Parathyroid adenoma (tissue), 2 donors: ENCODE measurements around the gene RBM42.
"Not testable (repeated sequence)": the region's sequence is repeated elsewhere in the genome, so short reads cannot be mapped to it uniquely, and the experiment has no call there.

Source experiments
- H2AFZ ChIP-seq: fragments of 300-600 bp; sonication (generic); one replicate; pipeline ENCODE4 v1.7.0; 2017; ENCODE audit warnings: antibody characterized with exemption, mild to moderate bottlenecking
- H3K27ac ChIP-seq: fragments of 300-600 bp; sonication (generic); one replicate; pipeline ENCODE4 v1.7.0; 2017
- H3K27me3 ChIP-seq: fragments of 300-600 bp; sonication (generic); one replicate; pipeline ENCODE4 v1.7.0; 2017; ENCODE audit warnings: low read length; ENCODE audit not compliant: control insufficient read depth, insufficient read depth
- H3K36me3 ChIP-seq: fragments of 300-600 bp; sonication (generic); one replicate; pipeline ENCODE4 v1.7.0; 2017; ENCODE audit warnings: low read length; ENCODE audit not compliant: control insufficient read depth, insufficient read depth
- H3K4me1 ChIP-seq: fragments of 300-600 bp; sonication (generic); one replicate; pipeline ENCODE4 v1.7.0; 2017; ENCODE audit warnings: control low read depth
- H3K4me2 ChIP-seq: fragments of 300-600 bp; sonication (generic); one replicate; pipeline ENCODE4 v1.7.0; 2017; ENCODE audit warnings: low read length
- H3K4me3 ChIP-seq: fragments of 300-600 bp; sonication (generic); one replicate; pipeline ENCODE4 v1.7.0; 2017; ENCODE audit warnings: low read depth, low read length
- H3K79me2 ChIP-seq: fragments of 300-600 bp; sonication (generic); one replicate; pipeline ENCODE4 v1.7.0; 2017; ENCODE audit warnings: control low read depth
- H3K9ac ChIP-seq: fragments of 300-600 bp; sonication (generic); one replicate; pipeline ENCODE4 v1.7.0; 2017; ENCODE audit warnings: mild to moderate bottlenecking
- H3K9me3 ChIP-seq: fragments of 300-600 bp; sonication (generic); one replicate; pipeline ENCODE4 v1.7.0; 2017; ENCODE audit warnings: low read length; ENCODE audit not compliant: control insufficient read depth
- TF ChIP-seq, protein P1 (sequence below): fragments of 300-600 bp; sonication (generic); IDR thresholded peaks from one replicate; pipeline ENCODE4 v1.7.0; 2017; ENCODE audit warnings: antibody characterized with exemption, mild to moderate bottlenecking
- donor health status: primary hyperparathyroidism.

Gene RBM42

DNA sequence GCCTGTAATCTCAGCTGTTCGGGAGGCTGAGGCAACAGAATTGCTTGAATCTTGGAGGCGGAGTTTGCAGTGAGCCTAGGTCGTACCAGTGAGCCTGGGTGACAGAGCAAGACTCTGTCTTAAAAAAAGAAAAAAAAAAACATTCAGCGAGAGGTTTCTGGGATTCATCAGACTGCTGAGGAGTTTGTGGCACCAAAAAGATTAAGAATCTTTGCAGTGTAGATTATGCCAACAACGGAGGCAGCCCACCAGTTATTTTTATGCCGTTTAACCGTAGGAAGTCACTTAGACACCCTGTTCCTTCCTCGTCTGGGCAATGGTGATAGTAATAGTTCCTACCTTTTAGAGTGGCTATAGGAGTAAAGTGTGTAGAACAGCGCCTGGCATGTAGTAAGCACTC lies 21.7 kb downstream of the RBM42 start:
- Histone ChIP-seq H3K9me3 (no peaks in the 10 kb centered on the region), H3K79me2 (peaks cover 17% of the 10 kb centered on the region), H3K4me3 (no peak overlapping the region), H3K27me3 (no peaks in the 10 kb centered on the region), H2AFZ (no peak overlapping the region), H3K36me3 (no peaks in the 10 kb centered on the region), H3K4me1 (no peaks in the 10 kb centered on the region), H3K9ac (no peak overlapping the region), H3K27ac (no peak overlapping the region), H3K4me2 (no peak overlapping the region)
- TF ChIP-seq, protein P1, sequence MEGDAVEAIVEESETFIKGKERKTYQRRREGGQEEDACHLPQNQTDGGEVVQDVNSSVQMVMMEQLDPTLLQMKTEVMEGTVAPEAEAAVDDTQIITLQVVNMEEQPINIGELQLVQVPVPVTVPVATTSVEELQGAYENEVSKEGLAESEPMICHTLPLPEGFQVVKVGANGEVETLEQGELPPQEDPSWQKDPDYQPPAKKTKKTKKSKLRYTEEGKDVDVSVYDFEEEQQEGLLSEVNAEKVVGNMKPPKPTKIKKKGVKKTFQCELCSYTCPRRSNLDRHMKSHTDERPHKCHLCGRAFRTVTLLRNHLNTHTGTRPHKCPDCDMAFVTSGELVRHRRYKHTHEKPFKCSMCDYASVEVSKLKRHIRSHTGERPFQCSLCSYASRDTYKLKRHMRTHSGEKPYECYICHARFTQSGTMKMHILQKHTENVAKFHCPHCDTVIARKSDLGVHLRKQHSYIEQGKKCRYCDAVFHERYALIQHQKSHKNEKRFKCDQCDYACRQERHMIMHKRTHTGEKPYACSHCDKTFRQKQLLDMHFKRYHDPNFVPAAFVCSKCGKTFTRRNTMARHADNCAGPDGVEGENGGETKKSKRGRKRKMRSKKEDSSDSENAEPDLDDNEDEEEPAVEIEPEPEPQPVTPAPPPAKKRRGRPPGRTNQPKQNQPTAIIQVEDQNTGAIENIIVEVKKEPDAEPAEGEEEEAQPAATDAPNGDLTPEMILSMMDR: no peak

DNA sequence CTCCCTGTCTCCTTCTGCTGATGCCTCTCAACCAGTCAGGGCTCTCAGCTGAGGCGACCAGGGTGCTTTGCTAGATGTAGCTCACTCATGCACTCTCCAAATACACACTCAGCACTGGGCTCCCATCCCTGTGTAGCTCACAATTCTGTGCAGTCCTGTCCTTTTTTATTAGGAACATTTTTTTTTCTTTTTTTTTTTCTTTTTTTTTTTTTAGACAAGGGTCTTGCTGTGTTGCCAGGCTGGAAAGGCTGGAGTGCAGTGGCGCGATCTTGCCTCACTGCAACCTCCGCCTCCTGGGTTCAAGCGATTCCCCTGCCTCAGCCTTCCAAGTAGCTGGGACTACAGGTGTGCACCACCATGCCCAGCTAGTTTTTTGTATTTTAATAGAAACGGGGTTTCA lies 26.0 kb downstream of the RBM42 start:
- not testable (repeated sequence) for H3K36me3 ChIP-seq, H3K9ac ChIP-seq, H3K79me2 ChIP-seq, H3K27me3 ChIP-seq, H3K9me3 ChIP-seq, H3K4me3 ChIP-seq, H2AFZ ChIP-seq, H3K4me1 ChIP-seq, H3K27ac ChIP-seq, H3K4me2 ChIP-seq

DNA sequence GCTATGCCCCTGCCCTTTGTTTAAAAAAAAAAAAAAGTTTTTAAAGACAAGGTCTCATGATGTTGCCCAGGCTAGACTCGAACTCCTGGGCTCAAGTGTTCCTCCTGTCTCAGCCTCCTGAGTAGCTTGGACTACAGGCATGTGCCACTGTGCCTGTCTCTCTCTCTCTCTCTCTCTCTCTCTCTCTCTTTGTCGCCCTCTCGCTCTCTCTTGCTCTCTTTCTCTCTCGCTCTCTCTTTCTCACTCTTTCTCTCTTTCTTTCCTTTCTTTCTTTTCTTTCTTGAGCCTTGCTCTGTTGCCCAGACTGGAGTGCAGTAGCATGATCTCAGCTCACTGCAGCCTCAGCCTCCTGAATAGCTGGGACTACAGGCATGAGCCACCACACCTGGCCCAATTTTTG lies 26.8 kb downstream of the RBM42 start:
- H3K4me1 ChIP-seq: no peaks in the 10 kb centered on the region
- no peak overlapping the region for H3K27ac ChIP-seq
- no peaks in the 10 kb centered on the region for H3K79me2 ChIP-seq
- no peak overlapping the region for H2AFZ ChIP-seq
- no peaks in the 10 kb centered on the region for H3K36me3 ChIP-seq
- H3K4me3 ChIP-seq: no peak overlapping the region
- no peaks in the 10 kb centered on the region for H3K27me3 ChIP-seq
- no peak overlapping the region for H3K4me2 ChIP-seq
- H3K9me3 ChIP-seq: no peaks in the 10 kb centered on the region
- TF ChIP-seq, protein P1: no peak
- H3K9ac ChIP-seq: no peak overlapping the region

DNA sequence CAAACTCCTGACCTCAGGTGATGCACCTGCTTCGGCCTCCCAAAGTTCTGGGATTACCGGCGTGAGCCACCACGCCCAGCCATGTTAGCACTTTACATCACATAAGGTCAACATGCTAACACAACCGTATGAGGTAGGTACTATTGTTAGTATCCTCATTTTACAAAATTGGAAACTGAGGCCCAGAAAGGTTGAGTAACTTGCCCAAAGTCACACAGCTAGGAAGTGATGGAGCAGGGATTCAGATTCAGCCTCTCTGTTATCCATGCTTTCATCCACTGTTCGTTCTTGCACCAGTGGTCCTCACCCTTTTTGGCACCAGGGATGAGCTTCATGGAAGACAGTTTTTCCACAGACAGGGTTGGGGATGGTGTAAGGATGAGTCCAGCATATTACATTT lies 27.9 kb downstream of the RBM42 start:
- Histone ChIP-seq H3K36me3 (no peaks in the 10 kb centered on the region), H3K4me3 (no peak overlapping the region), H3K27me3 (no peaks in the 10 kb centered on the region), H3K9me3 (no peaks in the 10 kb centered on the region), H3K27ac (no peak overlapping the region), H2AFZ (no peak overlapping the region), H3K4me2 (no peak overlapping the region), H3K9ac (no peak overlapping the region), H3K4me1 (no peaks in the 10 kb centered on the region), H3K79me2 (no peaks in the 10 kb centered on the region)
- TF ChIP-seq, protein P1: no peak

DNA sequence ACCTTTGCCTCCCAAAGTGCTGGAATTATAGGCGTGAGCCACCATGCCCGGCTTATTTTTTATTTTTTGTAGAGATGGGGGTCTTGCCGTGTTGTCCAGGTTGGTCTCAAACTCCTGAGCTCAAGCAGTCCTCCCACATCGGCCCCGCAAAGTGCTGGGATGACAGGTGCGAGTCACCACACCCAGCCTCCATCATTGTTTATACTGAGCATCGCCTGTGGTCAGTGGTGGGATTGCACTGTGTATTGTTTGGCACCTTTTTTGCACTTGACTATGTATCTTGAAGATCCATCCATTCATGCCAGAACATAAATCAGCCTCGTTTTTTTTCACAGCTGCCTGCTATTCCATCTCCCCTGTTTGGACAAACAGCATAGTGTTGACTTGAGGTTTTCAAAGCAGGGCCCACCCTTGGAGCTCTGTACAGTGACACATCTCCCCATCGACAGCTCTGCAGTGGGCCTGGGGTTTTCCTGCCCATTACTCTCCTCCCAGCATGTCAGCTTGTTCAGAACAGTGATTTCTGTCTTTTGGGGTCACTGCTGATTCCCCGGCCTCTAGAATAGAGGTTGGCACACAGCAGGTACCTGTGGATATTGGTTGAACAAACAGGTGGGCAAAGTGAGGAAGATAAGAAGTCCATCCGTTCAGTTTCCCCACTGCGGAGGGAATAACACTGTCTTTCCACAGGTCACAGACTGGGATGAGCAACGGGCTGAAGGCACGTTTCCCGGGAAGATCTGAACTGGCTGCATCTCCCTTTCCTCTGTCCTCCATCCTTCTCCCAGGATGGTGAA lies 29.3 kb downstream of the RBM42 start:
- H3K27ac ChIP-seq: no peak overlapping the region
- no peak overlapping the region for H2AFZ ChIP-seq
- H3K4me2 ChIP-seq: no peak overlapping the region
- H3K4me1 ChIP-seq: no peaks in the 10 kb centered on the region
- H3K79me2 ChIP-seq: no peaks in the 10 kb centered on the region
- TF ChIP-seq, protein P1: no peak
- H3K27me3 ChIP-seq: no peaks in the 10 kb centered on the region
- H3K9ac ChIP-seq: no peak overlapping the region
- no peak overlapping the region for H3K4me3 ChIP-seq
- H3K9me3 ChIP-seq: no peaks in the 10 kb centered on the region
- no peaks in the 10 kb centered on the region for H3K36me3 ChIP-seq
